Measurements from ENCODE around the gene TNFRSF14.

TNFRSF14 gene

DNA sequence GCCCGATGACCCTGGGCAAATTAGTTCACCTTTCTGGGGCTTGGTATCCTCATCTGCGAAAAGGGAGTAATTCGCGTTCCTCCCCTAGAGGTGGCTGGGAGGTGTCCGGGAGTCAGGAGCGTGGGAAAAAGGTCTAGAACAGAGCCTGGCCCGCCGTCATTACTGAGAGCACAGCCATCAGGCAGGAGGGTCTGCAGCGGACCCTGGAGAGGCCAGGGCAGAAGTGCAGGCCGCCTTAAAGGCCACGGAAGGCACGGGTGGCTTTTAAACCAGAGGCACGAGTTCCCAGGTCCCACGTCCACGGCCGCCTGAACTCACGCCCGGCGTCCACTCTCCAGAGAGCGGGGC, 30.6 kb upstream of the TNFRSF14 start:
- FAIRE-seq: no peak
- TF ChIP-seq TAF1 (IDR thresholded peaks at IDR 0.05; ENCODE audit: borderline replicate concordance, low read depth, low read length): no peak
- no peak for TF ChIP-seq POLR2AphosphoS5 (IDR thresholded peaks at IDR 0.05; ENCODE audit: low read depth, low read length)
- TF ChIP-seq POLR2A (IDR thresholded peaks at IDR 0.05; ENCODE audit: low read depth, low read length): no peak
- DNase-seq (ENCODE audit: insufficient read length): no peak

- peak; percentile 93 for FAIRE-seq
- TF ChIP-seq TAF1 (IDR thresholded peaks at IDR 0.05; ENCODE audit: borderline replicate concordance, low read depth, low read length) (peak; percentile 68; the same call in 1 of the 2 replicates), POLR2AphosphoS5 (IDR thresholded peaks at IDR 0.05; ENCODE audit: low read depth, low read length) (peak; percentile 48; the same call in 1 of the 2 replicates), POLR2A (IDR thresholded peaks at IDR 0.05; ENCODE audit: low read depth, low read length) (peak; percentile 69)
- DNase-seq (ENCODE audit: insufficient read length): peak; percentile 92
Measured at GRCh38 chr1:2525920-2526823, 30.0 kb upstream of the TNFRSF14 start, which contains the start of gene PANK4. TSS of gene PANK4 (minus strand) at chr1:2526596. CDS start at chr1:2526587, 9 bp downstream.

- FAIRE-seq (peak; percentile 81), DNase-seq (ENCODE audit: insufficient read length) (peak; percentile 70)
- TF ChIP-seq TAF1 (IDR thresholded peaks at IDR 0.05; ENCODE audit: borderline replicate concordance, low read depth, low read length) (no peak), POLR2A (IDR thresholded peaks at IDR 0.05; ENCODE audit: low read depth, low read length) (no peak), POLR2AphosphoS5 (IDR thresholded peaks at IDR 0.05; ENCODE audit: low read depth, low read length) (no peak)
Measured at GRCh38 chr1:2526824-2527555, 29.2 kb upstream of the TNFRSF14 start.

DNA sequence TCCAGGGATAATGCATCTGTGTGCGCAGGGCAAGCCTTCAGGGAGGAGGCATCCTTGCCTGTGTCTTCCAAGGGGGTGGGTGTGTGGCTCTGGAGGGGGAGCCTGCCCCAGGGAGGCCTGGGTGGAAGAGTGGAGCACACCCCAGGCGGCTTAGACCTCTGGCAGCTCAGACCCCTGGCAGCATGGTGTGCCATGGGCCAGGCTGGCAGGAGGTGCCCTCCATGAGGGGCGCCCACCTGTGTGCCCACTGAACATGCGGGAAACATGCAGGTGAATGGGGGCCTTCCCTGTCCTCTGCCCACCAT, 28.7 kb upstream of the TNFRSF14 start:
- TF ChIP-seq POLR2A (IDR thresholded peaks at IDR 0.05; ENCODE audit: low read depth, low read length): no peak
- TF ChIP-seq POLR2AphosphoS5 (IDR thresholded peaks at IDR 0.05; ENCODE audit: low read depth, low read length): no peak
- no peak for TF ChIP-seq TAF1 (IDR thresholded peaks at IDR 0.05; ENCODE audit: borderline replicate concordance, low read depth, low read length)
- FAIRE-seq: no peak
- DNase-seq (ENCODE audit: insufficient read length): no peak

GRCh38 chr1:2528016-2528415, 28.2 kb upstream of the TNFRSF14 start:
- no peak for DNase-seq (ENCODE audit: insufficient read length)
- TF ChIP-seq POLR2A (IDR thresholded peaks at IDR 0.05; ENCODE audit: low read depth, low read length) (no peak), POLR2AphosphoS5 (IDR thresholded peaks at IDR 0.05; ENCODE audit: low read depth, low read length) (no peak), TAF1 (IDR thresholded peaks at IDR 0.05; ENCODE audit: borderline replicate concordance, low read depth, low read length) (no peak)
- no peak for FAIRE-seq

DNA sequence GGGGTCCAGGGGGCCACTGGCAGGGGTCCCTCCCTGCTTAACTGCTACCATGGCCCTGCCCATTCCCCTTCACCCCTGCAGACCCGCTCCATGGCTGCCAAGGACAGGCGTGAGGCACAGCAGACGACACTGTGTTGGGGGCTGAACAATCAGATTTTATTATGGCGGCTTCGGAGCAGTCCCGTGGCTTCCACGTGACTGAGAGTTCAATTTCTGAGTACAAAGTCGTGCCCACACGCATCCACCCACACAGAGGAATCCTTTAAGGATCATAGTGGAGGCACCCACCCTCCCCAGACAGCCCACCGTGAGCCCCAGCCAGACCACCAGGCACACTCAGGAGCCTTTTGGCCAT, 27.6 kb upstream of the TNFRSF14 start:
- TF ChIP-seq POLR2AphosphoS5 (IDR thresholded peaks at IDR 0.05; ENCODE audit: low read depth, low read length) (no peak), POLR2A (IDR thresholded peaks at IDR 0.05; ENCODE audit: low read depth, low read length) (no peak), TAF1 (IDR thresholded peaks at IDR 0.05; ENCODE audit: borderline replicate concordance, low read depth, low read length) (no peak)
- DNase-seq (ENCODE audit: insufficient read length): no peak
- FAIRE-seq: no peak

DNA sequence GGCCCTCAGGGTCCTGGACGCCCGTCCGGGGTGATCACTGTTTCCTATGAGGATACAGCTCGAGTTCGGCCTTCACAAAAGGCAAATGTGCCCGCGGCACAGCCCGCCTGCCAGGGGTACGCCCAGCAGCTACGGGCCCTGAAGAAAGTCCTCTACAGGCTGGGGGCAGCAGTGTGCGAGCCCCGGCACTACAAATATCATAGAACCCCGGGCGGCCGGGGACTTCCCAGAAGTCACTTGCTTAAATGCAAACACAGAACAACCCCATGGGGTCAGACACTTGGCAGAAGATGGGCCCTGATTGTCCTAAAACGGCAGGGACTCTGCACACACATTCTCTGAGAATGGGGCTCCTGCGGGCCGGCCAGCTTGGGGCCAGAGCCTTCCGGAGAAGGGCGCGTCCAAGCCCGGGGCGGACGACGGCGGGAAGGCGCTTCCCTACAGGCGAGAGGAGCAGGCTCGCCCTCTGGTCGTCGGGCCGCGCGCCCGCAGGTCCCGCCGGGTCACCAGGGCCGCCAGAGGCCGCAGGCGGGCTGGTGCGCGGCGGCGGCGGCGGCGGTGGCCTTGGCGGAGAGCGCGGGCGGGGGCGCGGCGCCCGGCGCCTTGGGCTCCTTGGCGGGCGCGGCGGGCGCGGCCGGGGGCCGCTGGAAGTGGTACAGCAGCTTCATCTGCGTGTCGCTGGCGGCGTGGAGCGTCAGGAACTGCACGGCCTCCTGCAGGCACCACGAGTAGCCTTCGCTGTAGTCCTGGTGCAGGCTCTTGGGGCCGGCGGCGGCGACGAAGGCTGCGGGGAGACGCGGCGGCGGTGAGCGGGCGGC, 27.0 kb upstream of the TNFRSF14 start:
- no peak for TF ChIP-seq POLR2AphosphoS5 (IDR thresholded peaks at IDR 0.05; ENCODE audit: low read depth, low read length)
- no peak for TF ChIP-seq TAF1 (IDR thresholded peaks at IDR 0.05; ENCODE audit: borderline replicate concordance, low read depth, low read length)
- no peak for TF ChIP-seq POLR2A (IDR thresholded peaks at IDR 0.05; ENCODE audit: low read depth, low read length)
- no peak for DNase-seq (ENCODE audit: insufficient read length)
- no peak for FAIRE-seq

DNA sequence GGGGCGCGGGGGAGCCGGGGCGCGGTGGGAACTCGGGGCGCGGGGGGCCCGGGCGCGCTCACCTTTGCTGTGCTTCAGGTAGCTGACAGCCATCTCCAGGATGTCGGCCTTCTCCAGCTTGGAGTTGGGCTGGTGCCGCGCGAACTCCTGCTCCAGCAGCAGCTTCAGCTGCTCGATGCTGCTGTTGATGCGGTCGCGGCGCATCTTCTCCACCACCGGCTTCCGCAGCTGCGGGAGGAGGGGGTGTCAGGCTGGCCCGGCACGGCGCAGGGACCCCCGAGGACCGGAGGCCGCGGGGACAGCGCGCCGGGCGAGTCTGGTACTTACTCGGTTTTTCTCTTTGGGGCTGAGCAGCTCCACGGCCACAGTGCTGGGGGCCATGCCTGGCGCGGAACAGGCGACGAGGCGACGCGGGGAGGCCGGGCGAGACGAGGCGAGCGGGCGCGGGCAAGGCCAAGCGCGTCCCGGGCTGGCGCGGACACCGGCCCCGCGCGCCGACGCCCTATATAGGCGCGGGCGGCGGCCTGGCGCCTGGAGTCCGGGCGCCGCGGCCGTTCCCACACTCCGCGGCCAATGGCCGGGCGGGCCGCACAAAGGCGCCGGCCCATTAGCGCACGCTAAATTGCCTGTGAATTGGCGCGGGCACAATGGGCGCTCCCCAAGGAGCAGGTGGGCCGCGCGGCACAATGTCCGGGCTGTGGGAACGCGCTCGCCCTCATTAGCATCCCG, 26.2 kb upstream of the TNFRSF14 start, which contains the start of gene HES5:
HES5 (minus strand) TSS at position 480 of the 729 bp plus-strand sequence; CDS start at position 381, 99 bp downstream.
- TF ChIP-seq TAF1 (IDR thresholded peaks at IDR 0.05; ENCODE audit: borderline replicate concordance, low read depth, low read length): no peak
- TF ChIP-seq POLR2A (IDR thresholded peaks at IDR 0.05; ENCODE audit: low read depth, low read length): no peak
- TF ChIP-seq POLR2AphosphoS5 (IDR thresholded peaks at IDR 0.05; ENCODE audit: low read depth, low read length): no peak
- no peak for DNase-seq (ENCODE audit: insufficient read length)
- no peak for FAIRE-seq

DNA sequence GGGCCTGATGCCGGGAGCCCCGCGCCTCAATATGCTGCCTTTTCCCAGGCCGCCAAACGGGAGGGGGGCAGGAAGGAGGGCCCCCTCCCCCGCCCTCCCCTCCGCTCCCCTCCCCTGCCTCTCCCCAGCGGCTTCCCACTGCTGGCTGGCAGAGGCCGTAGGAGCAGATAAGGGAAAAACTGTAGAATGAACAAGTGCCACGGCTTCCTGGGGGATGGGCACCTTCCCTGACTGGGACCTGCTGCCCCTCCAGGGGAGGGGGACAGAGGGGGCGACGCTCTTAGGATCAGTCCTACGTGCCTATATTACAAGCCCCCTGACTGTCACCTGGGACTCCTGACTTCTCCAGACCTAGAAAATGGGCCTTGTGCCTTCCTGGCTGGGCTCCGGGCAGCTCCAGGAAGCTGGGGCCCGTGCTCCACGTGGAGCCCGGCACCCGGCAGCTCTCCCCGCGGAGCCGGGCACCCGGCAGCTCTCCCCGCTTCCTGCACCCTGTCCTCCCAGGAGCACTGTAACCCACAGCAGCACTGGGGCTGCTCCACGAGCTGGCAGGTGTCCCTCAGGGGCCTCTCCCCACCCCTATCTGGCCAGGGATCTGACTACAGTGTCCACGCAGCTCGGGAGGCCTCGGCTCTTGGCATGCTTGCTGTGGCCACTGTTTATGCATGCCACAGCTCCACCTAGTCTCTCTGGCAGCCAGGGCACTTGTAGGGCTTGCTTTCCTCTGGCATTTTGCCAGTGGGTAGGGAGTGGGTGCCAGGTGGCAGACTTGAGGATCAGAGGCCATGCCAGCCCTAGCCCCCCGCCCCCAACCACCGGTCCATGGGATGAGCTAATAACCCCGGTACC, 25.4 kb upstream of the TNFRSF14 start:
- FAIRE-seq (no peak), DNase-seq (ENCODE audit: insufficient read length) (no peak)
- TF ChIP-seq POLR2AphosphoS5 (IDR thresholded peaks at IDR 0.05; ENCODE audit: low read depth, low read length) (no peak), POLR2A (IDR thresholded peaks at IDR 0.05; ENCODE audit: low read depth, low read length) (no peak), TAF1 (IDR thresholded peaks at IDR 0.05; ENCODE audit: borderline replicate concordance, low read depth, low read length) (no peak)
